ENCODE results near the gene SPATA3. TPM values are rescaled to one million over a fixed set of nuclear protein-coding genes. Genes with fewer than 3 reads are reported as not detected.

SPATA3 gene
- total RNA-seq, 1 donor from 2014 or later = not detected

DNA sequence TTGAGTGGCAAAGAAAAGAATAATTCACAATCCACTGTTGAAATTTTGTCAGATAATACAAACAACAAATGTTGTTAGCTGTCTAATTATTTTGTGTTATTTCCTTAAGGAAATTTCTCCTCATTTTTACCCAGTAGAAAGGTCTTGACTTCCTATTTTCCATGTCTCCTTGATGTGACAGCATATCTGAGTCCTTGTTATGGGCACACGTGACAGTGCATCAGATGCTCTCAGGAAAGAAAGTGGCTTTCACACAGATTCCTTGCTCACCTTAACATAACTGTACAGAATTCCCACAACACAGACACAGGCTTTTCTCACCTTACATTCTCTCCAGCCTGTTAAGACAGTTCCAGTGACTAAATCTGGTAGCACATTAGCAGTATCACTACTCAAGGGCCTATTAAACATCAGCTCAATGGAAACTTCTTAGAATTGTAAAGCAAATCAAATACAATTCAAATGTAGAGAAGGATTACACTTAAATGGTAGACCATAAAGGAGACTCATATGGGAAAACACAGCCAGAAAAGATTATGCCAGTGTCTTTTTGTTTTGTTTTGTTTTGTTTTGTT lies 40.7 kb upstream of the SPATA3 start:
- TF ChIP-seq, protein P1, sequence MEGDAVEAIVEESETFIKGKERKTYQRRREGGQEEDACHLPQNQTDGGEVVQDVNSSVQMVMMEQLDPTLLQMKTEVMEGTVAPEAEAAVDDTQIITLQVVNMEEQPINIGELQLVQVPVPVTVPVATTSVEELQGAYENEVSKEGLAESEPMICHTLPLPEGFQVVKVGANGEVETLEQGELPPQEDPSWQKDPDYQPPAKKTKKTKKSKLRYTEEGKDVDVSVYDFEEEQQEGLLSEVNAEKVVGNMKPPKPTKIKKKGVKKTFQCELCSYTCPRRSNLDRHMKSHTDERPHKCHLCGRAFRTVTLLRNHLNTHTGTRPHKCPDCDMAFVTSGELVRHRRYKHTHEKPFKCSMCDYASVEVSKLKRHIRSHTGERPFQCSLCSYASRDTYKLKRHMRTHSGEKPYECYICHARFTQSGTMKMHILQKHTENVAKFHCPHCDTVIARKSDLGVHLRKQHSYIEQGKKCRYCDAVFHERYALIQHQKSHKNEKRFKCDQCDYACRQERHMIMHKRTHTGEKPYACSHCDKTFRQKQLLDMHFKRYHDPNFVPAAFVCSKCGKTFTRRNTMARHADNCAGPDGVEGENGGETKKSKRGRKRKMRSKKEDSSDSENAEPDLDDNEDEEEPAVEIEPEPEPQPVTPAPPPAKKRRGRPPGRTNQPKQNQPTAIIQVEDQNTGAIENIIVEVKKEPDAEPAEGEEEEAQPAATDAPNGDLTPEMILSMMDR (IDR thresholded peaks at IDR 0.05) = no peak
- Mint-ChIP-seq H3K9me3 (ENCODE audit: unreplicated experiment) (no peaks in the 10 kb centered on the region), H3K36me3 (ENCODE audit: unreplicated experiment) (no peaks in the 10 kb centered on the region), H3K27ac (ENCODE audit: unreplicated experiment) (no peak overlapping the region), H3K27me3 (ENCODE audit: unreplicated experiment) (peaks cover 20% of the 10 kb centered on the region), H3K4me1 (ENCODE audit: unreplicated experiment) (peaks cover 13% of the 10 kb centered on the region), H3K4me3 (ENCODE audit: unreplicated experiment) (no peak overlapping the region)
- no peak for DNase-seq (ENCODE audit: extremely low spot score, unreplicated experiment)

DNA sequence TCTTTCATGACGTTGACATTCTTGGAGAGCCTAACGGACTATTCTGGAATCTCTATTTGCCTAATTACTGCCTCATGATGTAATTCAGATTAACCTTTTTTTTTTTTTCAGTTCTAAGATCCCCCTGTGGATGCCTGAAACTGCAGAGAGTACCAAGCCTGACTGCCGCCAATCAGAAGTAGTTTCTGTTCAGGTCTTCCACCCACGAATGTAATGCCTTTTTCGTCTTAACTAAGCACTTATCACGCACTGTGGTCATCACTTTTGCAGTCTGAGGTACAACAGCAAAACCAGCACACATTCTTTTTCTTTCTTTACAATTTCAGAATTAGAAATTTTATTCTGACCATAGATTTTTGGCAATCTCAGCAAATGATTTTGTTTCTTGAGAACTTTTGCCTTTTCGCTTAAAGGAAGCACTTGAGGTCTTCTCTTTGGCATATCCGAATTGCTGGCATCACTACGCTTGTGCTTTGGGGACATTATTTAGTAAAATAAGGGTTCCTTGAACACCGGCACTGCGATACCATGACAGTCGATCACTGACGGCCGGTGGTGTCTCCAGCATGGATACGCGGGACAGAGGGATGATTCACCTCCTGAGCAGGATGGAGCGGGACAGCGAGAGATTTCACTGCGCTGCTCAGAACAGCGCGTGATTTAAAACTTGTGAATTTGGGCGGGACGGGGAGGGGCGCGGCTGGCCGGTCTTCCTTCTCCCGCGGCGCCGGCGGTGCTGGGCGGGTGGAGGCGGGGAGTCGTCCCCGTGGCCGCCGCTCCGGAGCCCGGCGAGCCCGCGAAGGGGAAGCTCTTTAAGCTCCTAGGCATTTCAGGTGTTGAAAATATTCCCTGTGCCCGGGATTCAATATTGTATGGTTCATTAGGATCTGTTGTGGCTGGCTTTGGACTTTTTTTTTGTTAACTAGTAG lies 38.8 kb upstream of the SPATA3 start:
- Mint-ChIP-seq H3K27me3 (ENCODE audit: unreplicated experiment) (peaks cover 28% of the 10 kb centered on the region), H3K4me1 (ENCODE audit: unreplicated experiment) (peaks cover 13% of the 10 kb centered on the region), H3K9me3 (ENCODE audit: unreplicated experiment) (no peaks in the 10 kb centered on the region), H3K36me3 (ENCODE audit: unreplicated experiment) (no peaks in the 10 kb centered on the region), H3K4me3 (ENCODE audit: unreplicated experiment) (peak overlapping the region; percentile 78), H3K27ac (ENCODE audit: unreplicated experiment) (peak overlapping the region; percentile 0)
- no peak for DNase-seq (ENCODE audit: extremely low spot score, unreplicated experiment)
- TF ChIP-seq, protein P1 (IDR thresholded peaks at IDR 0.05) = no peak

DNA sequence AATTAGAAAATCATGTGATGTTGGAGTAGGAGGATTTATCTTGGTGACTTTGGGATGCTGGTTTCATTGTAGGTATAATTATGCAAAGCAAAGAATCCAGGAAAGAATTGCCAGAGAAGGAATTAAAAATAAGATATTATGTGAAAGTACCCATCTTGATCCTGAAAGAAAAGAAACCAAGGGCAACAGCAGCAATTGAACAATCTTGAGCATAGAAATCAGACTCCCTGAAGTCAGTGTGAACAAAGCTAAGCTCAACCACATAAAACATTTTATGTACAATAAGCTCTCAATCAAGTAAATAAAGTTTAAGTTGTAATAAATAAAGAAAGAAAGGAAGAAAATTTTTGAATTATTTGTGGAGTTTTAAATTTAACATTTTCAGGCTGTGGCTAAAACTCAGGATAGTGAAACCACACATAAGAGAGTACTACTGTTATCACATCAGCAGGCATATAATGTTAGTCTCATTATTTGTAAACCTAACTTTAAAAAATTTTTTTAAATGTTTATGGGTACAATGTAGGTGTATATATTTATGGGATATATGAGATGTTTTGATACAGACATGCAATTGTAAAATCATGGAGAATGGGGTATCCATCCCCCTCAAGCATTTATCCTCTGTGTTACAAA lies 38.0 kb upstream of the SPATA3 start:
- peaks cover 13% of the 10 kb centered on the region for H3K4me1 Mint-ChIP-seq (ENCODE audit: unreplicated experiment)
- peak overlapping the region; percentile 0 for H3K27ac Mint-ChIP-seq (ENCODE audit: unreplicated experiment)
- no peaks in the 10 kb centered on the region for H3K9me3 Mint-ChIP-seq (ENCODE audit: unreplicated experiment)
- no peak for DNase-seq (ENCODE audit: extremely low spot score, unreplicated experiment)
- H3K36me3 Mint-ChIP-seq (ENCODE audit: unreplicated experiment) = no peaks in the 10 kb centered on the region
- peaks cover 28% of the 10 kb centered on the region for H3K27me3 Mint-ChIP-seq (ENCODE audit: unreplicated experiment)
- peak overlapping the region; percentile 78 for H3K4me3 Mint-ChIP-seq (ENCODE audit: unreplicated experiment)
- TF ChIP-seq, protein P1 (IDR thresholded peaks at IDR 0.05) = no peak

DNA sequence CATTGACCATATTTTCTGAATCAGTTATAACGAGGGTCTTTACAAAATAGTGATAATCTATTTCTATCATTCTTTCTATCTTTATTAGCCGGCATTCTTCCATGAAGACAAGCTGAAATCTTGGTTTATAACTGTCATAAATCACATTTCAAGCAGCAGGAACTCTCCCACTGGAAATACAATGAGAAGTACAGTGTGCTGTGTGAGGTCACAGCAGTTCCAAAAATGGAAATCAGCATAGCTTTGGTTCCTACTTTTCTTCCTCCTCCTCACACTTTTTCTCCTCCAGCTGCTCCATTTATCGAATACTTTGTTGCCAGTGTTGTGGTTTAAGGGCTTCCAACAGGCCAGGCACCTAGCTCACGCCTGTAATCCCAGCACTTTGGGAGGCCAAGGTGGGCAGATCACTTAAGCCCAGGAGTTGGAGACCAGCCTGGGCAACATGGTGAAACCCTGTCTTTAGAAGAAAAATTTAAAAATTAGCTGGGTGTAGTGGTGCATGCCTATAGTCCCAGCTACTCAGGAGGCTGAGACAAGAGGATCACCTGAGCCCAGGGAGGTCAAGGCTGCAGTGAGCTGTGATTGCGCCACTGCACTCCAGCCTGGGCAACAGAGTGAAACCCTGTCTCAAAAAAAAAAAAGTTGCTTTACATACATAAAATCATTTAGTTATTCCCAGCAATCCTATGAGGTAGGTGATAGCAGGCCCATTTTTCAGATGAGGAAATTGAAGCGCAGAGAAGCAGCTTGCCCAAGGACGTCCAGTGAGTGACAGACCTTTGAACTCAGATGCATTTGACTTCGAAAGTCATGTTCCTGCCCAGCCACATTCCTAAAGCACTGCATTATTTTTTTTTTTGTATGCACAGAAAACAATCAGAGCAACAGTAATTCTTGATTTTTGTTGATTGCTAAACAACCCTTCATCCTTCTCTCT lies 36.8 kb upstream of the SPATA3 start:
- Mint-ChIP-seq H3K9me3 (ENCODE audit: unreplicated experiment) (no peaks in the 10 kb centered on the region), H3K4me3 (ENCODE audit: unreplicated experiment) (no peak overlapping the region), H3K36me3 (ENCODE audit: unreplicated experiment) (no peaks in the 10 kb centered on the region), H3K27ac (ENCODE audit: unreplicated experiment) (no peak overlapping the region), H3K4me1 (ENCODE audit: unreplicated experiment) (peaks cover 13% of the 10 kb centered on the region), H3K27me3 (ENCODE audit: unreplicated experiment) (peaks cover 28% of the 10 kb centered on the region)
- TF ChIP-seq, protein P1 (IDR thresholded peaks at IDR 0.05) = no peak
- DNase-seq (ENCODE audit: extremely low spot score, unreplicated experiment) = no peak
